K562 (cell line): ENCODE data around the gene LRCH1. TPM values are rescaled to one million over a fixed set of nuclear protein-coding genes. Genes with fewer than 3 reads are reported as not detected.

Experiments
- HINFP ChIP-seq: fragments of 450-650 bp; conservative IDR thresholded peaks from 2 replicates; pipeline ENCODE4 v1.6.1; 2016; ENCODE audit warnings: missing genetic modification characterization, low read depth, mild to moderate bottlenecking, control low read depth, missing compliant biosample characterization
- JUND ChIP-seq, 2 experiments: IDR thresholded peaks; 2 replicates in 1 of 2; 3 replicates in 1 of 2; pipeline ENCODE4 v1.6.1; 2011; ENCODE audit warnings: borderline replicate concordance in 2 of 2, low read depth in 2 of 2, low read length in 2 of 2, improper control_type of control experiment in 1 of 2, missing biosample characterization in 1 of 2, missing genetic modification characterization in 1 of 2, missing genetic modification reagents in 1 of 2
- KAT7 ChIP-seq: sonication (generic); formaldehyde crosslinking; IDR thresholded peaks from 2 replicates; pipeline ENCODE4 v1.8.0; 2022; ENCODE audit warnings: missing genetic modification reagents, mild to moderate bottlenecking, borderline replicate concordance
- MEF2A ChIP-seq: IDR thresholded peaks from 2 replicates; pipeline ENCODE4 v1.6.1; 2011; ENCODE audit warnings: low read depth, mild to moderate bottlenecking, low read length, moderate library complexity; ENCODE audit not compliant: control insufficient read depth
- MGA ChIP-seq: fragments of 450-650 bp; IDR thresholded peaks from 2 replicates; pipeline ENCODE4 v1.6.1; 2016; ENCODE audit warnings: mild to moderate bottlenecking, moderate library complexity
- SAFB2 ChIP-seq: fragments of 200-400 bp; formaldehyde crosslinking; IDR thresholded peaks from 2 replicates; pipeline ENCODE4 v1.6.1; 2018; ENCODE audit warnings: borderline replicate concordance, low read length, low read depth, moderate library complexity; ENCODE audit not compliant: severe bottlenecking
- SP2 ChIP-seq: IDR thresholded peaks from 2 replicates; pipeline ENCODE4 v1.6.1; 2011; ENCODE audit warnings: mild to moderate bottlenecking, low read depth, low read length, moderate library complexity; ENCODE audit not compliant: poor library complexity, severe bottlenecking; ENCODE audit errors: extremely low read depth
- TGIF2 ChIP-seq: sonication (generic); formaldehyde crosslinking; IDR thresholded peaks from 2 replicates; pipeline ENCODE4 v1.8.1; 2022; ENCODE audit warnings: mild to moderate bottlenecking, missing genetic modification reagents, moderate library complexity
- THRA ChIP-seq: fragments of 450-650 bp; IDR thresholded peaks from 2 replicates; pipeline ENCODE4 v1.6.1; 2017; ENCODE audit warnings: mild to moderate bottlenecking, moderate library complexity
- ZBTB5 ChIP-seq: fragments of 450-650 bp; IDR thresholded peaks from 2 replicates; pipeline ENCODE4 v1.6.1; 2017; ENCODE audit warnings: antibody characterized with exemption
- polyA plus RNA-seq, 8 experiments: library from polyadenylated mRNA; depleted of rRNA in 4 of 8; stranded (reverse) in 5 of 8; unstranded in 3 of 8; fragments of >200 nt; fragmentation: Nextera tagmentation in 2 of 8; fragmentation: Illumina TruSeq in 1 of 8; extraction: Ambion mirVana in 2 of 8; extraction: Trizol in 1 of 8; gene quantifications; 2 replicates each; pipeline versions ENCODE4 v1.2.1 to v1.2.3, GENCODE V29; 2011 to 2014; ENCODE audit warnings: inconsistent platforms in 1 of 8, missing spikeins in 1 of 8
- total RNA-seq, 7 experiments: library from RNA; depleted of rRNA in 6 of 7; stranded (reverse); fragments of >200 nt in 6 of 7; fragmentation: Illumina TruSeq in 2 of 7; extraction: Trizol in 2 of 7; gene quantifications; 2 replicates each; pipeline versions ENCODE4 v1.2.1 to v1.2.3, GENCODE V29; 2011 to 2021; ENCODE audit warnings: low replicate concordance in 1 of 7

The LRCH1 gene
- total and polyA plus RNA-seq, 9 of the 15 experiments (the other 6 are each of a cell fraction or from before 2014, with no cell fraction given), result 1.1 to 6.8 (median 3.7) TPM

- no peak for TF ChIP-seq THRA
- TF ChIP-seq HINFP (tag), result no peak
- no peak for TF ChIP-seq SAFB2
- TF ChIP-seq ZBTB5, result no peak
- no peak for TF ChIP-seq SP2
- TF ChIP-seq MEF2A, result no peak
- no peak for TF ChIP-seq KAT7 (CRISPR knock-in tag)
- TF ChIP-seq MGA, result peak; percentile 32
- TF ChIP-seq JUND (IDR thresholded peaks at IDR 0.05; ENCODE audit: borderline replicate concordance, low read depth, low read length), result peak; percentile 87
- peak; percentile 84; the same call in 2 of the 3 replicates for TF ChIP-seq JUND (tag; IDR thresholded peaks at IDR 0.05; ENCODE audit: borderline replicate concordance, low read depth, low read length)
- TF ChIP-seq TGIF2 (CRISPR knock-in tag), result no peak
These were observed 134.8 kb downstream of the LRCH1 start (continued) for GRCh38 chr13:46687810-46688209.
